Liver (tissue), 3 donors: ENCODE data around the gene IRF2.

Source experiments
- HNF4G ChIP-seq: IDR thresholded peaks from 2 replicates; pipeline ENCODE4 v1.6.1; 2016; ENCODE audit warnings: antibody characterized with exemption
- JUND ChIP-seq, 2 donors: IDR thresholded peaks; 2 replicates each; pipeline ENCODE4 v1.6.1; 2016; ENCODE audit warnings: antibody characterized with exemption in 2 of 2
- RAD21 ChIP-seq, 2 donors: IDR thresholded peaks; 2 replicates each; pipeline ENCODE4 v1.6.1; 2016; ENCODE audit warnings: antibody characterized with exemption in 2 of 2, mild to moderate bottlenecking in 2 of 2
- SP1 ChIP-seq: IDR thresholded peaks from 2 replicates; pipeline ENCODE4 v1.6.1; 2018; ENCODE audit warnings: antibody characterized with exemption, mild to moderate bottlenecking
- TF ChIP-seq, protein P1 (sequence below): fragments of 150-350 bp; IDR thresholded peaks from 2 replicates; pipeline ENCODE4 v1.5.1; 2017; ENCODE audit warnings: improper control_type of control experiment, low read depth, low read length; ENCODE audit not compliant: missing input control
- TF ChIP-seq, protein P2 (sequence below): IDR thresholded peaks from 2 replicates; pipeline ENCODE4 v1.6.1; 2016; ENCODE audit warnings: antibody characterized with exemption
- TF ChIP-seq, protein P3 (sequence below): IDR thresholded peaks from 2 replicates; pipeline ENCODE4 v1.6.1; 2016; ENCODE audit warnings: antibody characterized with exemption, mild to moderate bottlenecking
- donor health status: healthy.
- donor health status: healthy.

DNA sequence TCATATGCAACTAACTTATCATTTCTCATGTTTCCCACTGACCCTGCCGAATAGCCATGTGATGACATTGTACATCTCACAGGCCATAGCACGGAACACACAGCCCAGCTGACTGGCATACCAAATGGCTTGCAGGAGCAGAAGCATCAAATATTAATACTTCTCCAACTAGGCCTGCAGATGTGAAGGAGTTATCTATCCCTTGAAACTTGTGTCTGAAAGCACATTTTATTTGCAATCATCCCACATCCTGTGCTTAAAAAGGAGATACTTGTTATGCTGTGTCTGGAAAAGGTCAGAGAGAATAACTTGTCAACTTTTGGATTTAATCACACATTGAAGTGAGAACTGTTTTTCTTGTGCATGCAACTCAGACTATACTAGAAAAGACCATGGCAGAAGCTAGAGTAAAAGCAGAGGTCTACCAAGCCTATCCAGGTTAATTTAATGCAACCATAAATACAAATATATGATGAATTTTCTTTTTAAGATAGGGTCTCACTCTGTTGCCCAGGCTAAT, 100.4 kb downstream of the IRF2 start:
- TF ChIP-seq, protein P1, sequence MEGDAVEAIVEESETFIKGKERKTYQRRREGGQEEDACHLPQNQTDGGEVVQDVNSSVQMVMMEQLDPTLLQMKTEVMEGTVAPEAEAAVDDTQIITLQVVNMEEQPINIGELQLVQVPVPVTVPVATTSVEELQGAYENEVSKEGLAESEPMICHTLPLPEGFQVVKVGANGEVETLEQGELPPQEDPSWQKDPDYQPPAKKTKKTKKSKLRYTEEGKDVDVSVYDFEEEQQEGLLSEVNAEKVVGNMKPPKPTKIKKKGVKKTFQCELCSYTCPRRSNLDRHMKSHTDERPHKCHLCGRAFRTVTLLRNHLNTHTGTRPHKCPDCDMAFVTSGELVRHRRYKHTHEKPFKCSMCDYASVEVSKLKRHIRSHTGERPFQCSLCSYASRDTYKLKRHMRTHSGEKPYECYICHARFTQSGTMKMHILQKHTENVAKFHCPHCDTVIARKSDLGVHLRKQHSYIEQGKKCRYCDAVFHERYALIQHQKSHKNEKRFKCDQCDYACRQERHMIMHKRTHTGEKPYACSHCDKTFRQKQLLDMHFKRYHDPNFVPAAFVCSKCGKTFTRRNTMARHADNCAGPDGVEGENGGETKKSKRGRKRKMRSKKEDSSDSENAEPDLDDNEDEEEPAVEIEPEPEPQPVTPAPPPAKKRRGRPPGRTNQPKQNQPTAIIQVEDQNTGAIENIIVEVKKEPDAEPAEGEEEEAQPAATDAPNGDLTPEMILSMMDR: no peak
- TF ChIP-seq SP1 (no peak), HNF4G (no peak), JUND (IDR thresholded peaks at IDR 0.05) (no peak), RAD21 (IDR thresholded peaks at IDR 0.05) (no peak)
- TF ChIP-seq, protein P2, sequence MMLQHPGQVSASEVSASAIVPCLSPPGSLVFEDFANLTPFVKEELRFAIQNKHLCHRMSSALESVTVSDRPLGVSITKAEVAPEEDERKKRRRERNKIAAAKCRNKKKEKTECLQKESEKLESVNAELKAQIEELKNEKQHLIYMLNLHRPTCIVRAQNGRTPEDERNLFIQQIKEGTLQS: no peak
- TF ChIP-seq, protein P3, sequence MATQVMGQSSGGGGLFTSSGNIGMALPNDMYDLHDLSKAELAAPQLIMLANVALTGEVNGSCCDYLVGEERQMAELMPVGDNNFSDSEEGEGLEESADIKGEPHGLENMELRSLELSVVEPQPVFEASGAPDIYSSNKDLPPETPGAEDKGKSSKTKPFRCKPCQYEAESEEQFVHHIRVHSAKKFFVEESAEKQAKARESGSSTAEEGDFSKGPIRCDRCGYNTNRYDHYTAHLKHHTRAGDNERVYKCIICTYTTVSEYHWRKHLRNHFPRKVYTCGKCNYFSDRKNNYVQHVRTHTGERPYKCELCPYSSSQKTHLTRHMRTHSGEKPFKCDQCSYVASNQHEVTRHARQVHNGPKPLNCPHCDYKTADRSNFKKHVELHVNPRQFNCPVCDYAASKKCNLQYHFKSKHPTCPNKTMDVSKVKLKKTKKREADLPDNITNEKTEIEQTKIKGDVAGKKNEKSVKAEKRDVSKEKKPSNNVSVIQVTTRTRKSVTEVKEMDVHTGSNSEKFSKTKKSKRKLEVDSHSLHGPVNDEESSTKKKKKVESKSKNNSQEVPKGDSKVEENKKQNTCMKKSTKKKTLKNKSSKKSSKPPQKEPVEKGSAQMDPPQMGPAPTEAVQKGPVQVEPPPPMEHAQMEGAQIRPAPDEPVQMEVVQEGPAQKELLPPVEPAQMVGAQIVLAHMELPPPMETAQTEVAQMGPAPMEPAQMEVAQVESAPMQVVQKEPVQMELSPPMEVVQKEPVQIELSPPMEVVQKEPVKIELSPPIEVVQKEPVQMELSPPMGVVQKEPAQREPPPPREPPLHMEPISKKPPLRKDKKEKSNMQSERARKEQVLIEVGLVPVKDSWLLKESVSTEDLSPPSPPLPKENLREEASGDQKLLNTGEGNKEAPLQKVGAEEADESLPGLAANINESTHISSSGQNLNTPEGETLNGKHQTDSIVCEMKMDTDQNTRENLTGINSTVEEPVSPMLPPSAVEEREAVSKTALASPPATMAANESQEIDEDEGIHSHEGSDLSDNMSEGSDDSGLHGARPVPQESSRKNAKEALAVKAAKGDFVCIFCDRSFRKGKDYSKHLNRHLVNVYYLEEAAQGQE: no peak
